IMR-90 (cell line): ENCODE data around the gene JCAD. TPM values are rescaled to one million over a fixed set of nuclear protein-coding genes. Genes with fewer than 3 reads are reported as not detected.

Experiments used
- ATAC-seq: fragments of 200-7000 bp; cut with Tn5 transposase; 2 replicates; pipeline ENCODE4 v1.9.1; 2020; ENCODE audit warnings: low read depth, mild to moderate bottlenecking, moderate library complexity
- BruUV-seq: library from RNA; stranded (reverse); fragments of 400-500 nt; replicated peaks from 2 replicates; lab custom pipeline; 2021; lab: Mats Ljungman, UMichigan
- CTCF ChIA-PET: fragments of 300-600 bp; formaldehyde crosslinking; extraction: SDS; loops from one replicate; lab custom pipeline; 2021; ENCODE audit warnings: antibody characterized with exemption; lab: Yijun Ruan, JAX
- POLR2A ChIA-PET: fragments of 300-600 bp; sonication (Branson Sonifier 250); formaldehyde crosslinking; loops from one replicate; lab custom pipeline; 2022; ENCODE audit warnings: antibody characterized with exemption; ENCODE audit not compliant: unreplicated experiment; lab: Charles Lee
- DNase-seq: peaks from one replicate; pipeline ENCODE4 v3.0.0; 2013
- H2AFZ ChIP-seq: replicated peaks from 2 replicates; pipeline ENCODE3; 2013; ENCODE audit warnings: low read length, mild to moderate bottlenecking; ENCODE audit not compliant: poor library complexity
- H2AK5ac ChIP-seq: 2 replicates; pipeline ENCODE4 v1.6.1; 2013; ENCODE audit warnings: low read depth, low read length, inconsistent platforms
- H2AK9ac ChIP-seq: replicated peaks from 2 replicates; pipeline ENCODE3; 2013; ENCODE audit warnings: mild to moderate bottlenecking, low read depth, low read length, moderate library complexity; ENCODE audit not compliant: poor library complexity
- H2BK120ac ChIP-seq: 2 replicates; pipeline ENCODE4 v1.6.1; 2013; ENCODE audit warnings: low read depth, low read length, inconsistent platforms
- H2BK15ac ChIP-seq: 3 replicates; pipeline ENCODE4 v1.6.1; 2013; ENCODE audit warnings: low read depth, low read length, inconsistent platforms
- H2BK20ac ChIP-seq: 2 replicates; pipeline ENCODE4 v1.6.1; 2013; ENCODE audit warnings: low read depth, mild to moderate bottlenecking, inconsistent platforms, low read length, moderate library complexity
- H2BK5ac ChIP-seq: 2 replicates; pipeline ENCODE4 v1.6.1; 2013; ENCODE audit warnings: mild to moderate bottlenecking, low read depth, low read length, inconsistent platforms; ENCODE audit not compliant: poor library complexity, severe bottlenecking
- H3K14ac ChIP-seq: replicated peaks from 2 replicates; pipeline ENCODE4 v1.6.1; 2013; ENCODE audit warnings: low read depth, low read length, inconsistent platforms
- H3K18ac ChIP-seq: 2 replicates; pipeline ENCODE4 v1.6.1; 2013; ENCODE audit warnings: low read depth, low read length, control low read depth
- H3K23ac ChIP-seq: 2 replicates; pipeline ENCODE4 v1.6.1; 2013; ENCODE audit warnings: low read depth, low read length, inconsistent platforms
- H3K27ac ChIP-seq: 2 replicates; pipeline ENCODE4 v1.5.1; 2013; ENCODE audit warnings: mild to moderate bottlenecking, control low read depth, low read length; ENCODE audit not compliant: insufficient read depth
- H3K27me3 ChIP-seq: 2 replicates; pipeline ENCODE4 v1.6.1; 2013; ENCODE audit warnings: low read length; ENCODE audit not compliant: control insufficient read depth, insufficient read depth
- H3K36me3 ChIP-seq: 2 replicates; pipeline ENCODE4 v1.6.1; 2013; ENCODE audit warnings: low read length, mixed read lengths; ENCODE audit not compliant: control insufficient read depth, insufficient read depth
- H3K4ac ChIP-seq: 2 replicates; pipeline ENCODE4 v1.6.1; 2013; ENCODE audit warnings: low read depth, low read length, inconsistent platforms
- H3K4me1 ChIP-seq: 2 replicates; pipeline ENCODE4 v1.6.1; 2013; ENCODE audit warnings: low read length, mixed read lengths; ENCODE audit not compliant: control insufficient read depth, insufficient read depth
- H3K4me2 ChIP-seq: 2 replicates; pipeline ENCODE4 v1.6.1; 2013; ENCODE audit warnings: low read depth, mild to moderate bottlenecking, control low read depth, low read length, moderate library complexity
- H3K4me3 ChIP-seq: 2 replicates; pipeline ENCODE4 v1.5.1; 2013; ENCODE audit warnings: low read depth, mild to moderate bottlenecking, control low read depth, low read length, moderate library complexity; ENCODE audit not compliant: insufficient read depth
- H3K56ac ChIP-seq: 2 replicates; pipeline ENCODE4 v1.6.1; 2013; ENCODE audit warnings: low read length, inconsistent platforms; ENCODE audit not compliant: insufficient read depth; ENCODE audit errors: extremely low read depth
- H3K79me1 ChIP-seq, 2 experiments: 2 replicates each; pipeline ENCODE4 v1.6.1; 2013; ENCODE audit warnings: low read length in 2 of 2, inconsistent platforms in 1 of 2, low read depth in 1 of 2
- H3K9ac ChIP-seq: 2 replicates; pipeline ENCODE4 v1.6.1; 2013; ENCODE audit warnings: low read depth, low read length, control low read depth
- H3K9me1 ChIP-seq: 2 replicates; pipeline ENCODE4 v1.6.1; 2013; ENCODE audit warnings: low read length, inconsistent platforms; ENCODE audit not compliant: insufficient read depth
- H3K9me3 ChIP-seq: 2 replicates; pipeline ENCODE4 v1.6.1; 2013; ENCODE audit warnings: low read length; ENCODE audit not compliant: control insufficient read depth, insufficient read depth
- H4K20me1 ChIP-seq: 2 replicates; pipeline ENCODE4 v1.6.1; 2013; ENCODE audit warnings: low read length, inconsistent platforms; ENCODE audit not compliant: insufficient read depth
- H4K5ac ChIP-seq: 2 replicates; pipeline ENCODE4 v1.6.1; 2013; ENCODE audit warnings: mild to moderate bottlenecking, low read depth, low read length, control low read depth
- H4K8ac ChIP-seq, 2 experiments: 2 replicates each; pipeline ENCODE4 v1.6.1; 2013; ENCODE audit warnings: low read depth in 2 of 2, low read length in 2 of 2, control low read depth in 1 of 2, inconsistent platforms in 1 of 2
- H4K91ac ChIP-seq: 2 replicates; pipeline ENCODE4 v1.6.1; 2013; ENCODE audit warnings: low read depth, low read length, inconsistent platforms; ENCODE audit not compliant: insufficient read depth
- FOS ChIP-seq: fragments of 150-350 bp; IDR thresholded peaks from 2 replicates; pipeline ENCODE4 v1.6.1; 2016; ENCODE audit warnings: low read depth, low read length
- MAZ ChIP-seq: IDR thresholded peaks from 2 replicates; pipeline ENCODE4 v1.6.1; 2012; ENCODE audit warnings: low read depth, mild to moderate bottlenecking, low read length, improper control_type of control experiment, moderate library complexity, borderline replicate concordance
- POLR2A ChIP-seq: IDR thresholded peaks from 2 replicates; pipeline ENCODE4 v1.6.1; 2012; ENCODE audit warnings: mild to moderate bottlenecking, low read depth, low read length
- RCOR1 ChIP-seq: IDR thresholded peaks from 2 replicates; pipeline ENCODE4 v1.6.1; 2012; ENCODE audit warnings: mild to moderate bottlenecking, low read length, improper control_type of control experiment; ENCODE audit not compliant: insufficient replicate concordance
- WGBS, 2 experiments: methylation state at CpG; one replicate each; pipeline versions ENCODE4 v1.1.5 to v1.1.7; 2013; ENCODE audit warnings: missing lambda C conversion rate in 2 of 2; ENCODE audit not compliant: insufficient read length in 1 of 2; ENCODE audit errors: extremely low coverage in 2 of 2; 5-methylcytosine and 5-hydroxymethylcytosine counted together
- dilution Hi-C: fragments of 300-500 bp; cut with HindIII; formaldehyde crosslinking; loops from one replicate; pipeline ENCODE4 v1.14.3; 2018; ENCODE audit warnings: low sequenced_read_pairs; ENCODE audit not compliant: unreplicated experiment
- in situ Hi-C: fragments of 300-500 bp; cut with MboI; formaldehyde crosslinking; loops from 3 replicates; pipeline ENCODE4 v1.14.3; 2019; ENCODE audit warnings: low sequenced_read_pairs, inconsistent platforms, mixed read lengths
- intact Hi-C: fragments of 100-400 bp; cut with micrococcal nuclease; formaldehyde crosslinking; loops from 2 replicates; pipeline ENCODE4 v1.10.0; 2022
- polyA plus RNA-seq, 3 experiments: library from polyadenylated mRNA; depleted of rRNA; stranded (reverse); fragments of >200 nt; gene quantifications; 2 replicates each; pipeline ENCODE4 v1.2.3, GENCODE V29; 2012; ENCODE audit warnings: low replicate concordance in 1 of 3
- total RNA-seq: library from RNA; depleted of rRNA; stranded (reverse); fragments of >200 nt; gene quantifications from 2 replicates; pipeline ENCODE4 v1.2.3, GENCODE V29; 2012

JCAD gene
- total and polyA plus RNA-seq, 2 of the 4 experiments (the other 2 are of a cell fraction): 15.9 to 16.8 TPM

GRCh38 chr10:30068492-30069223 lies 9.3 kb upstream of the JCAD start:
- Histone ChIP-seq H3K27me3 (no peaks in the 10 kb centered on the region), H3K27ac (no peak overlapping the region), H4K91ac (0 out of 2 replicates have a peak overlapping the region, but pooled peaks have one; percentile 14), H3K18ac (0 out of 2 replicates have a peak overlapping the region, but pooled peaks have one; percentile 31), H3K9ac (no peak overlapping the region), H3K14ac (0 out of 2 replicates have a peak overlapping the region, but pooled peaks have one; percentile 19), H2BK120ac (no peak overlapping the region), H3K4ac (0 out of 2 replicates have a peak overlapping the region, but pooled peaks have one; percentile 3), H3K23ac (no peak overlapping the region), H3K9me3 (no peaks in the 10 kb centered on the region), H3K9me1 (no peaks in the 10 kb centered on the region; the same call in 1 of the 2 replicates), H2AK5ac (0 out of 2 replicates have a peak overlapping the region, but pooled peaks have one; percentile 13), H3K4me3 (no peak overlapping the region), H3K79me1 (no peaks in the 10 kb centered on the region), H4K20me1 (no peaks in the 10 kb centered on the region), H4K8ac (peak overlapping the region in 1 of 2 experiments; percentile 9; a peak in 1 of 4 replicates), H3K36me3 (no peaks in the 10 kb centered on the region), H2BK20ac (no peak overlapping the region), H2AFZ (no peak overlapping the region), H3K56ac (no peak overlapping the region), H3K4me2 (no peak overlapping the region), H2BK15ac (0 out of 3 replicates have a peak overlapping the region, but pooled peaks have one; percentile 5), H2AK9ac (no peak overlapping the region), H2BK5ac (no peak overlapping the region), H3K4me1 (peaks cover 6% of the 10 kb centered on the region), H4K5ac (no peak overlapping the region)
- no TSS peak for BruUV-seq
- intact Hi-C loops: no loop called here
- 100% methylated on average over 4 of the region's 4 CpGs; no CpG with 5 or more reads in 1 of the 2 experiments for WGBS, 2 experiments
- dilution Hi-C loops: no loop called here
- ChIA-PET POLR2A (interaction anchor here (0.7 kb wide), 1 partner anchor 1428 kb away, joined by 25 read pairs; no protein-coding TSS in a partner anchor), CTCF (no interaction called here)
- ATAC-seq (peak; percentile 44; the same call in 1 of the 2 replicates), DNase-seq (no peak)
- in situ Hi-C loops: no loop called here
- no peak for TF ChIP-seq POLR2A
- no peak for TF ChIP-seq FOS
- TF ChIP-seq RCOR1: no peak
- no peak for TF ChIP-seq MAZ
